G401 (cell line): ENCODE data around the gene IRS1. TPM values are rescaled to one million over a fixed set of nuclear protein-coding genes. Genes with fewer than 3 reads are reported as not detected.

Source experiments
- DNase-seq: peaks from one replicate; pipeline ENCODE4 v3.0.0-alpha.2; 2015; ENCODE audit warnings: low spot score
- in situ Hi-C: cut with HindIII; loops from 2 replicates; pipeline ENCODE4 v1.10.0; 2016; ENCODE audit warnings: low sequenced_read_pairs, mixed read lengths
- total RNA-seq: library from RNA; depleted of rRNA; stranded (reverse); fragments of >200 nt; shearing (Covaris generic); gene quantifications from 2 replicates; pipeline ENCODE4 v1.2.3, GENCODE V29; 2014

IRS1 gene
- total RNA-seq, 1 experiment from 2014 or later = 24.6 TPM

- in situ Hi-C loops = no loop called here
- no peak for DNase-seq
These were observed 28.6 kb upstream of the IRS1 start for GRCh38 chr2:226828191-226828590.

- DNase-seq = no peak
- in situ Hi-C loops = no loop called here
These were observed 25.4 kb upstream of the IRS1 start for GRCh38 chr2:226825056-226825455.

GRCh38 chr2:226818930-226819329 lies 19.3 kb upstream of the IRS1 start:
- in situ Hi-C loops = no loop called here
- DNase-seq = no peak

GRCh38 chr2:226813148-226813701 lies 13.6 kb upstream of the IRS1 start:
- in situ Hi-C loops = no loop called here
- DNase-seq = no peak

GRCh38 chr2:226803410-226803809 lies 3.8 kb upstream of the IRS1 start:
- in situ Hi-C loops = no loop called here
- DNase-seq = no peak

- in situ Hi-C loops = no loop called here
- peak; percentile 90 for DNase-seq
These were observed 3.0 kb upstream of the IRS1 start for GRCh38 chr2:226802573-226802972.

- in situ Hi-C loops = no loop called here
These were observed 1.5 kb upstream of the IRS1 start for GRCh38 chr2:226800941-226801784.

GRCh38 chr2:226799976-226800940 lies 638 bp upstream of the IRS1 start:
- DNase-seq = peak; percentile 54
- in situ Hi-C loops = loop anchor here (25.0 kb wide), 1 partner anchor 313 kb away; no protein-coding TSS in a partner anchor

More at GRCh38 chr2:226800941-226801784, 1.5 kb upstream of the IRS1 start:
- peak; percentile 96 for DNase-seq

GRCh38 chr2:226798422-226799210 lies 1.0 kb downstream of the IRS1 start:
- in situ Hi-C loops = loop anchor here (25.0 kb wide), 1 partner anchor 311 kb away; no protein-coding TSS in a partner anchor

GRCh38 chr2:226797989-226798421 lies 1.6 kb downstream of the IRS1 start:
- no peak for DNase-seq
- in situ Hi-C loops = loop anchor here (25.0 kb wide), 1 partner anchor 311 kb away; no protein-coding TSS in a partner anchor

More at GRCh38 chr2:226798422-226799210, 1.0 kb downstream of the IRS1 start:
- DNase-seq = peak; percentile 80

GRCh38 chr2:226797289-226797988 lies 2.2 kb downstream of the IRS1 start:
- in situ Hi-C loops = loop anchor here (25.0 kb wide), 1 partner anchor 310 kb away; no protein-coding TSS in a partner anchor

GRCh38 chr2:226796840-226797288 lies 2.8 kb downstream of the IRS1 start:
- peak; percentile 13 for DNase-seq
- in situ Hi-C loops = loop anchor here (25.0 kb wide), 1 partner anchor 310 kb away; no protein-coding TSS in a partner anchor

More at GRCh38 chr2:226797289-226797988, 2.2 kb downstream of the IRS1 start:
- DNase-seq = no peak

GRCh38 chr2:226796012-226796839 lies 3.4 kb downstream of the IRS1 start:
- in situ Hi-C loops = loop anchor here (25.0 kb wide), 1 partner anchor 309 kb away; no protein-coding TSS in a partner anchor

GRCh38 chr2:226795281-226796011 lies 4.2 kb downstream of the IRS1 start:
- peak; percentile 27 for DNase-seq
- in situ Hi-C loops = loop anchor here (25.0 kb wide), 1 partner anchor 308 kb away; no protein-coding TSS in a partner anchor

More at GRCh38 chr2:226796012-226796839, 3.4 kb downstream of the IRS1 start:
- DNase-seq = no peak

- DNase-seq = peak; percentile 63
- in situ Hi-C loops = loop anchor here (25.0 kb wide), 1 partner anchor 307 kb away; no protein-coding TSS in a partner anchor
These were observed 4.9 kb downstream of the IRS1 start for GRCh38 chr2:226794751-226795171.

GRCh38 chr2:226794196-226794661 lies 5.4 kb downstream of the IRS1 start:
- DNase-seq = no peak
- in situ Hi-C loops = loop anchor here (25.0 kb wide), 1 partner anchor 307 kb away; no protein-coding TSS in a partner anchor
